ENCODE data around the gene STEAP1B.

The STEAP1B gene

DNA sequence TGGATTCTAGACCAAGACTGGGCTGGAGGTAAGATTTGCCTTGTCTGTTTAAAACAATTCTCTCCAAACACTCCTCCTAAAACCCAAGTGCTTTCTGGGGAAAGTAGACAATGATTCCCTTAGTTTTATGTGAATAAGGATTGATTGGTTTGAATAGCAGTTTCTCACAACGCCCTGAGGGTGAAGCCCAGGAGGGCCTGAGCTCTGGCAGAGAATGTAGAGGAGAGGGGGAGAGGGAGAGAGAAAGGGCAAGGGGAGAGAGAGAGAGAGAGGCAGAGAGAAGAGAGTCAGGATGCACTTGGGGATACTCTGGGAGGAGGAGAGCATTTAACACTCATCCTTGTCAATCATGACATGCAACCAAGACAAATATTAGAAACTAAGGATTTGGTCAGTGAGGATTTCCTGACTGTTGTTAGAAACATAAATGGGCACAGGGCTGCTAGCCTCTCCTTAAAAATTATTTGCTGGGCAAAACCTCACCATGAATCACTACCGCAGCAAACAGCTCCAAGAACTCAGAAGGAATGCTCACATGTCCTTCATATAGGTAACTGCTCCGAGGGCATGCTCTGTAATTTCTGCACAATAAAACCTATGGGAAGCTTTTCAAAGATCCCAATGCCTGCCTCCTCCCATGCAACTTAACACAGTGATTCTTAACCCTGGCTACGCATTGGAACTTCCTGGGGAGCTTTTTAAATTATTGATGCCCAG, 87.9 kb downstream of the STEAP1B start:
- Histone ChIP-seq H3K4me2 (ENCODE audit: low read depth, low read length, poor library complexity, severe bottlenecking) (no peak overlapping the region), H3K4me1 (ENCODE audit: insufficient read depth, low read length, poor library complexity, severe bottlenecking) (no peaks in the 10 kb centered on the region), H3K4me3 (ENCODE audit: low read length, poor library complexity, severe bottlenecking) (no peak overlapping the region), H3F3A (ENCODE audit: low read depth) (no peaks in the 10 kb centered on the region), H3K27me3 (ENCODE audit: insufficient read depth, low read length, poor library complexity, severe bottlenecking) (no peaks in the 10 kb centered on the region), H3K9ac (ENCODE audit: low read depth, low read length, poor library complexity, severe bottlenecking) (no peak overlapping the region), H3K9me3 (ENCODE audit: insufficient read depth, low read depth, low read length) (no peaks in the 10 kb centered on the region), H4K20me1 (ENCODE audit: insufficient read depth, low read length, poor library complexity, severe bottlenecking) (no peaks in the 10 kb centered on the region), H3K36me3 (ENCODE audit: insufficient read depth, low read length) (no peaks in the 10 kb centered on the region), H3K79me2 (ENCODE audit: insufficient read depth, low read length) (no peaks in the 10 kb centered on the region), H2AFZ (ENCODE audit: low read length) (no peak overlapping the region), H3K9me2 (replicated peaks; ENCODE audit: low read depth, low read length) (no peaks in the 10 kb centered on the region)
- no peak for TF ChIP-seq EZH2phosphoT487 (IDR thresholded peaks at IDR 0.05; ENCODE audit: borderline replicate concordance)
- TF ChIP-seq, protein P1, sequence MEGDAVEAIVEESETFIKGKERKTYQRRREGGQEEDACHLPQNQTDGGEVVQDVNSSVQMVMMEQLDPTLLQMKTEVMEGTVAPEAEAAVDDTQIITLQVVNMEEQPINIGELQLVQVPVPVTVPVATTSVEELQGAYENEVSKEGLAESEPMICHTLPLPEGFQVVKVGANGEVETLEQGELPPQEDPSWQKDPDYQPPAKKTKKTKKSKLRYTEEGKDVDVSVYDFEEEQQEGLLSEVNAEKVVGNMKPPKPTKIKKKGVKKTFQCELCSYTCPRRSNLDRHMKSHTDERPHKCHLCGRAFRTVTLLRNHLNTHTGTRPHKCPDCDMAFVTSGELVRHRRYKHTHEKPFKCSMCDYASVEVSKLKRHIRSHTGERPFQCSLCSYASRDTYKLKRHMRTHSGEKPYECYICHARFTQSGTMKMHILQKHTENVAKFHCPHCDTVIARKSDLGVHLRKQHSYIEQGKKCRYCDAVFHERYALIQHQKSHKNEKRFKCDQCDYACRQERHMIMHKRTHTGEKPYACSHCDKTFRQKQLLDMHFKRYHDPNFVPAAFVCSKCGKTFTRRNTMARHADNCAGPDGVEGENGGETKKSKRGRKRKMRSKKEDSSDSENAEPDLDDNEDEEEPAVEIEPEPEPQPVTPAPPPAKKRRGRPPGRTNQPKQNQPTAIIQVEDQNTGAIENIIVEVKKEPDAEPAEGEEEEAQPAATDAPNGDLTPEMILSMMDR (conservative IDR thresholded peaks at IDR 0.05; ENCODE audit: low read length), result no peak

DNA sequence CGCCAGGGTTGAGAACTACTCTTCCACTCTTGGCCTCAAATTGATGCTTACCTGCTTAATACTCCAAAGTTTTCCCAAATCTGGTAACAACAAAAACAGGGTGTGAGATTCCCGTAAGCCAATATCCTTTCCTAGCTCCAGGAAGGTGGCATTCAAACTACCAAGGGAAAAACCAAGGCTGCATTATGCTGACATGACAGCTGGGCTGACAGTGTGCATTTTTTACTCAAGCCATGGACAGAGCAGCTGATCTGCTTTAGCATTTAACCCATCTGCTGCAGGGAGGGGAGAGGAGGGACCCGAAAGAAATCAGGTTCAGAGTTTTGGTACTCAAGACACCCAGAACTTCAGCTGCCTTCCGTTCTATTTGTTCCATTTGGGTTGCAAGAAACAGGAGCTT, 93.3 kb downstream of the STEAP1B start:
- H3K9me3 ChIP-seq (ENCODE audit: insufficient read depth, low read depth, low read length), result no peaks in the 10 kb centered on the region
- peaks cover 7% of the 10 kb centered on the region; the same call in 1 of the 2 replicates for H3F3A ChIP-seq (ENCODE audit: low read depth)
- H3K4me2 ChIP-seq (ENCODE audit: low read depth, low read length, poor library complexity, severe bottlenecking), result no peak overlapping the region
- no peaks in the 10 kb centered on the region for H3K9me2 ChIP-seq (replicated peaks; ENCODE audit: low read depth, low read length)
- no peak overlapping the region for H3K9ac ChIP-seq (ENCODE audit: low read depth, low read length, poor library complexity, severe bottlenecking)
- H3K36me3 ChIP-seq (ENCODE audit: insufficient read depth, low read length), result no peaks in the 10 kb centered on the region
- no peaks in the 10 kb centered on the region for H3K79me2 ChIP-seq (ENCODE audit: insufficient read depth, low read length)
- no peak overlapping the region for H2AFZ ChIP-seq (ENCODE audit: low read length)
- no peak for TF ChIP-seq EZH2phosphoT487 (IDR thresholded peaks at IDR 0.05; ENCODE audit: borderline replicate concordance)
- TF ChIP-seq, protein P1 (conservative IDR thresholded peaks at IDR 0.05; ENCODE audit: low read length), result no peak
- H3K27me3 ChIP-seq (ENCODE audit: insufficient read depth, low read length, poor library complexity, severe bottlenecking), result no peaks in the 10 kb centered on the region
- no peak overlapping the region for H3K4me3 ChIP-seq (ENCODE audit: low read length, poor library complexity, severe bottlenecking)
- peaks cover 24% of the 10 kb centered on the region for H3K4me1 ChIP-seq (ENCODE audit: insufficient read depth, low read length, poor library complexity, severe bottlenecking)
- no peaks in the 10 kb centered on the region for H4K20me1 ChIP-seq (ENCODE audit: insufficient read depth, low read length, poor library complexity, severe bottlenecking)

DNA sequence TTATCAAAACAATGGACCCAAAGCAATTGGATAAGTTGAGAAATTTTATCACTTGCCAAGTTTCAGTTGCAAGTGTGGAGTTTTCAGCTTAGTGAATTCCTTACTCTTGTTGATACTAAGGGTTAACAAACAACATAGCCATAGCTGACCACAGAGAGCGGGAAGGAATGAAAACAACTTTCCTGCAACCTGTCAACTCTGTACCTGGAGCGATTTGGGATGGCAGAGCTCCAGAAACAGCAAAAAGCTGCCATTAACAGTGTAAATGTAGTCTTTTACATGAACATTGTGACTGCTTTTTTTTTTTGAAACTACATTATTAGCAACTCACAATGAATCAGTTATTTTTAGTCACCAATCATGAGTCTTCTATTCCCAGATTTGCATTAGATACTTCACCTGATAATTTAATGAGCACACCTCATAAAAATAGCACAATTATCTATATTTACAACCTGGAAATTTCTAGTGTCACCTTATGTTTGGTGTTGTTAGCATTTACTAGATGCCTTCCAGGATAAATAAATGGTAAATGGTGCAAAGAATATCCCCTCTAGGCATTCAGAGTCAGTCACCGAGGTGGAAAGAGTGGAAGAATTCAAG, 95.5 kb downstream of the STEAP1B start:
- Histone ChIP-seq H3F3A (ENCODE audit: low read depth) (peaks cover 7% of the 10 kb centered on the region; the same call in 1 of the 2 replicates), H3K9ac (ENCODE audit: low read depth, low read length, poor library complexity, severe bottlenecking) (no peak overlapping the region), H3K9me3 (ENCODE audit: insufficient read depth, low read depth, low read length) (no peaks in the 10 kb centered on the region), H3K79me2 (ENCODE audit: insufficient read depth, low read length) (no peaks in the 10 kb centered on the region), H3K4me3 (ENCODE audit: low read length, poor library complexity, severe bottlenecking) (no peak overlapping the region), H2AFZ (ENCODE audit: low read length) (no peak overlapping the region), H3K9me2 (replicated peaks; ENCODE audit: low read depth, low read length) (no peaks in the 10 kb centered on the region), H3K4me2 (ENCODE audit: low read depth, low read length, poor library complexity, severe bottlenecking) (no peak overlapping the region), H3K4me1 (ENCODE audit: insufficient read depth, low read length, poor library complexity, severe bottlenecking) (peaks cover 30% of the 10 kb centered on the region), H4K20me1 (ENCODE audit: insufficient read depth, low read length, poor library complexity, severe bottlenecking) (no peaks in the 10 kb centered on the region), H3K36me3 (ENCODE audit: insufficient read depth, low read length) (no peaks in the 10 kb centered on the region), H3K27me3 (ENCODE audit: insufficient read depth, low read length, poor library complexity, severe bottlenecking) (no peaks in the 10 kb centered on the region)
- TF ChIP-seq EZH2phosphoT487 (IDR thresholded peaks at IDR 0.05; ENCODE audit: borderline replicate concordance), result no peak
- TF ChIP-seq, protein P1 (conservative IDR thresholded peaks at IDR 0.05; ENCODE audit: low read length), result no peak
